HepG2 (cell line): Measurements from ENCODE around the gene FCMR. TPM values are rescaled to one million over a fixed set of nuclear protein-coding genes. Genes with fewer than 3 reads are reported as not detected.

Experiments used
- ATAC-seq: fragments of 200-7000 bp; cut with Tn5 transposase; 3 replicates; pipeline ENCODE4 v1.9.1; 2020; ENCODE audit warnings: mild to moderate bottlenecking, moderate library complexity
- BruUV-seq: library from RNA; stranded (reverse); fragments of 400-500 nt; replicated peaks from 2 replicates; lab custom pipeline; 2021; lab: Mats Ljungman, UMichigan
- CTCF ChIA-PET: fragments of 300-600 bp; formaldehyde crosslinking; extraction: SDS; loops from one replicate; lab custom pipeline; 2021; ENCODE audit warnings: low total read pairs, inconsistent platforms, low intra/inter-chr PET ratio; lab: Yijun Ruan, JAX
- POLR2A ChIA-PET: fragments of 350-600 bp; sonication (Branson Sonifier 250); formaldehyde crosslinking; loops from one replicate; lab custom pipeline; 2020; ENCODE audit warnings: antibody characterized with exemption, inconsistent platforms; lab: Yijun Ruan, JAX
- DNase-seq: peaks from one replicate; pipeline ENCODE4 v3.0.0-alpha.2; 2015; ENCODE audit warnings: low spot score
- FAIRE-seq: peaks from 3 replicates; lab custom pipeline; 2011; peaks lifted over from hg19 to GRCh38; lab: Jason Lieb, UNC
- H2AFZ ChIP-seq: one replicate; pipeline ENCODE4 v1.6.1; 2011; ENCODE audit warnings: low read length, inconsistent platforms
- H3K27ac ChIP-seq: fragments of 300-600 bp; 3 replicates; pipeline ENCODE4 v1.8.0; 2011; ENCODE audit warnings: mixed run types, mild to moderate bottlenecking, mixed read lengths, low read length, inconsistent platforms; ENCODE audit not compliant: insufficient read depth; ENCODE audit errors: extremely low read length
- H3K27me3 ChIP-seq, 2 experiments: fragments of 200-600 bp in 1 of 2; 2 replicates in 1 of 2; 3 replicates in 1 of 2; pipeline versions ENCODE4 v1.6.0 to v1.8.0; 2011; ENCODE audit warnings: low read length in 2 of 2, mild to moderate bottlenecking in 2 of 2, moderate library complexity in 2 of 2, inconsistent platforms in 1 of 2; ENCODE audit not compliant: insufficient read depth in 2 of 2, control insufficient read depth in 1 of 2
- H3K36me3 ChIP-seq, 2 experiments: fragments of 200-600 bp in 1 of 2; replicated peaks in 1 of 2; 2 replicates in 1 of 2; 3 replicates in 1 of 2; pipeline versions ENCODE4 v1.5.1 to v1.8.0; 2011; ENCODE audit warnings: low read length in 2 of 2, inconsistent platforms in 1 of 2; ENCODE audit not compliant: insufficient read depth in 2 of 2, control insufficient read depth in 1 of 2
- H3K4me1 ChIP-seq: 2 replicates; pipeline ENCODE4 v1.5.1; 2012; ENCODE audit warnings: low read length, inconsistent platforms; ENCODE audit not compliant: insufficient read depth
- H3K4me2 ChIP-seq: 2 replicates; pipeline ENCODE4 v1.6.0; 2011; ENCODE audit warnings: low read depth, low read length, inconsistent platforms
- H3K4me3 ChIP-seq, 3 experiments: fragments of 200-600 bp in 1 of 3; sonication (generic), shearing (Covaris generic) in 1 of 3; replicated peaks in 1 of 3; 2 replicates each; pipeline ENCODE4 v1.5.1; 2011 to 2016; ENCODE audit warnings: low read length in 3 of 3, inconsistent platforms in 2 of 3, low read depth in 2 of 3, mild to moderate bottlenecking in 2 of 3, control low read depth in 1 of 3, mixed read lengths in 1 of 3; ENCODE audit not compliant: insufficient read depth in 1 of 3
- H3K79me2 ChIP-seq: one replicate; pipeline ENCODE4 v1.6.1; 2011; ENCODE audit warnings: low read length, inconsistent platforms; ENCODE audit not compliant: insufficient read depth
- H3K9ac ChIP-seq: 2 replicates; pipeline ENCODE4 v1.6.0; 2011; ENCODE audit warnings: mild to moderate bottlenecking, low read depth, low read length, inconsistent platforms; ENCODE audit not compliant: insufficient read depth
- H3K9me3 ChIP-seq: 2 replicates; pipeline ENCODE4 v1.5.1; 2012; ENCODE audit warnings: mild to moderate bottlenecking, low read length
- H4K20me1 ChIP-seq: 2 replicates; pipeline ENCODE4 v1.6.0; 2011; ENCODE audit warnings: inconsistent platforms, mild to moderate bottlenecking, low read length, moderate library complexity; ENCODE audit not compliant: insufficient read depth
- ATF1 ChIP-seq: IDR thresholded peaks from 2 replicates; pipeline ENCODE4 v1.6.1; 2016; ENCODE audit warnings: mild to moderate bottlenecking, control low read depth
- CREB1 ChIP-seq, 2 experiments: fragments of 450-650 bp in 1 of 2; IDR thresholded peaks; 2 replicates each; pipeline ENCODE4 v1.6.1; 2016 to 2017; ENCODE audit warnings: control low read depth in 1 of 2, mild to moderate bottlenecking in 1 of 2, missing compliant biosample characterization in 1 of 2, missing genetic modification characterization in 1 of 2
- ESRRA ChIP-seq: sonication (generic); formaldehyde crosslinking; IDR thresholded peaks from 2 replicates; pipeline ENCODE4 v1.5.1; 2020; ENCODE audit warnings: mild to moderate bottlenecking, low read depth, missing genetic modification reagents
- FIP1L1 ChIP-seq: fragments of 200-400 bp; formaldehyde crosslinking; IDR thresholded peaks from 2 replicates; pipeline ENCODE4 v1.6.1; 2018; ENCODE audit warnings: low read depth, mild to moderate bottlenecking, low read length, moderate library complexity, borderline replicate concordance; ENCODE audit not compliant: insufficient read depth
- NFE2L2 ChIP-seq: fragments of 150-350 bp; IDR thresholded peaks from 2 replicates; pipeline ENCODE4 v1.6.1; 2014; ENCODE audit warnings: low read length
- PITX1 ChIP-seq: sonication (generic); formaldehyde crosslinking; IDR thresholded peaks from 2 replicates; pipeline ENCODE4 v1.5.1; 2020; ENCODE audit warnings: mild to moderate bottlenecking, missing genetic modification reagents
- SMAD3 ChIP-seq: sonication (generic); formaldehyde crosslinking; IDR thresholded peaks from 2 replicates; pipeline ENCODE4 v1.4.0; 2020; ENCODE audit warnings: missing genetic modification reagents
- TOE1 ChIP-seq: sonication (generic); formaldehyde crosslinking; IDR thresholded peaks from 2 replicates; pipeline ENCODE4 v1.4.0; 2020; ENCODE audit warnings: mild to moderate bottlenecking, missing genetic modification reagents
- ZNF451 ChIP-seq: sonication (generic); formaldehyde crosslinking; IDR thresholded peaks from 2 replicates; pipeline ENCODE4 v1.5.0; 2020; ENCODE audit warnings: mild to moderate bottlenecking, missing genetic modification reagents
- ZNF468 ChIP-seq: sonication (generic); formaldehyde crosslinking; IDR thresholded peaks from 2 replicates; pipeline ENCODE4 v1.8.0; 2022; ENCODE audit warnings: mild to moderate bottlenecking, moderate library complexity, missing genetic modification reagents
- ZSCAN29 ChIP-seq: sonication (generic); formaldehyde crosslinking; conservative IDR thresholded peaks from 2 replicates; pipeline ENCODE4 v1.4.0; 2020; ENCODE audit warnings: mild to moderate bottlenecking, missing genetic modification reagents
- WGBS: methylation state at CpG from one replicate; pipeline ENCODE4 v1.1.6; 2017; ENCODE audit warnings: low lambda C conversion rate; 5-methylcytosine and 5-hydroxymethylcytosine counted together
- in situ Hi-C: cut with HindIII; loops from 2 replicates; pipeline ENCODE4 v1.10.0; 2017; ENCODE audit warnings: low pct_unique_long_range_greater_than_20kb; ENCODE audit not compliant: extremely low pct_ligation_motif_present
- intact Hi-C: fragments of 100-400 bp; cut with micrococcal nuclease; formaldehyde crosslinking; loops from one replicate; pipeline ENCODE4 v1.10.0; 2022; ENCODE audit not compliant: unreplicated experiment
- polyA plus RNA-seq, 8 experiments: library from polyadenylated mRNA; depleted of rRNA in 3 of 8; stranded (reverse) in 7 of 8; unstranded in 1 of 8; fragments of >200 nt; fragmentation: Illumina TruSeq in 4 of 8; extraction: Trizol in 4 of 8; gene quantifications; 2 replicates each; pipeline versions ENCODE4 v1.2.1 to v1.2.3, GENCODE V29; 2011 to 2016; ENCODE audit warnings: low read depth in 4 of 8, missing spikeins in 1 of 8, mixed read lengths in 1 of 8; ENCODE audit not compliant: insufficient read depth in 1 of 8
- total RNA-seq, 5 experiments: library from RNA; depleted of rRNA; stranded (reverse); fragments of >200 nt; fragmentation: Illumina TruSeq; extraction: Trizol; gene quantifications; 2 replicates each; pipeline ENCODE4 v1.2.3, GENCODE V29; 2016; ENCODE audit warnings: low read depth in 1 of 5

Gene FCMR
- total and polyA plus RNA-seq, 2 of the 13 experiments (the other 11 are each of a cell fraction or from before 2014, with no cell fraction given), result not detected

DNA sequence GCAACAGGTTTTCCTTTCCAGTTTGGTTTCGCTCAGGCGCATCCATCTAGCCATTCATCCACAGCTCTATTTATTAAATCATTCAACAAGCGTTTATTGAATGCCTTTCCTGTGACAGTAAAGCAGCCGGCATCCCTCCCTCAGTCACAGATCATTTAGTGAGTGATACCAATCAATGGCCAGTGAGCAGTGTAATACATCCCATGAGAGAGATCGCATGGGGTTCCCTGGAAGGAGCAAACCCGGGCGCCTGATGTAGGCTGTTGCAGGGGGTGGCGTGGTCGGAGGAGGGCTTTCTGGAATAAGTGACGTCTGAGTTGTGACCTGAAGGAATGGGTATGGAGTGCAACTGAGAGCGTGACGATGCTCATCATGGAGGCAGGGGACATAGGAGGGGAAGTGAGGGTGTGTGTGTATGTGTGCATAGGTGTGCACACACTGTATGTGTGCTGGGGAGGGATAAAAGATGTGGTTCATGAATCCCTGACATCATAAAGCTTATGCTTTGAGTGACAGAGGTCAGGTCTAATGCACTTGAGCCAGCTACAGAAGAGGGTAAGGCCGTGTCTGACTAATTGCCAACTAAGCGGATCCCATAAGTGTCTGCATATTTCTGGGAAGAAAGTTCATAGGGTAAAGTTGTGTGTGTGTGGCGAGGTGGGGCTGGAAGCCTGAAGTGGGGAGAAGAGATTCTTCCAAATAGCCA, 6.6 kb downstream of the FCMR start:
- Histone ChIP-seq H4K20me1 (no peaks in the 10 kb centered on the region), H3K27me3 (peaks cover 3 to 29% of the 10 kb centered on the region in 2 experiments), H3K4me1 (no peaks in the 10 kb centered on the region), H3K27ac (no peak overlapping the region), H3K4me3 (no peak overlapping the region), H2AFZ (no peak overlapping the region), H3K79me2 (no peaks in the 10 kb centered on the region), H3K9me3 (no peaks in the 10 kb centered on the region), H3K36me3 (no peaks in the 10 kb centered on the region), H3K9ac (no peak overlapping the region), H3K4me2 (no peak overlapping the region)
- no peak for DNase-seq
- no peak for ATAC-seq
- CTCF ChIA-PET, result no interaction called here
- BruUV-seq, result no TSS peak
- intact Hi-C loops (no loop called here), in situ Hi-C loops (loop anchor here (25.0 kb wide), 1 partner anchor 278 kb away; the partner anchor contains the start of gene DYRK3)
- 34% methylated on average over 15 of the region's 15 CpGs for WGBS
- TF ChIP-seq PITX1 (CRISPR knock-in tag), result no peak
- peak; percentile 21; the same call in 1 of the 2 replicates for TF ChIP-seq CREB1 (IDR thresholded peaks at IDR 0.05)
- no peak for TF ChIP-seq CREB1 (CRISPR knock-in tag; IDR thresholded peaks at IDR 0.05)
- POLR2A ChIA-PET, result no interaction called here
- FAIRE-seq, result no peak

DNA sequence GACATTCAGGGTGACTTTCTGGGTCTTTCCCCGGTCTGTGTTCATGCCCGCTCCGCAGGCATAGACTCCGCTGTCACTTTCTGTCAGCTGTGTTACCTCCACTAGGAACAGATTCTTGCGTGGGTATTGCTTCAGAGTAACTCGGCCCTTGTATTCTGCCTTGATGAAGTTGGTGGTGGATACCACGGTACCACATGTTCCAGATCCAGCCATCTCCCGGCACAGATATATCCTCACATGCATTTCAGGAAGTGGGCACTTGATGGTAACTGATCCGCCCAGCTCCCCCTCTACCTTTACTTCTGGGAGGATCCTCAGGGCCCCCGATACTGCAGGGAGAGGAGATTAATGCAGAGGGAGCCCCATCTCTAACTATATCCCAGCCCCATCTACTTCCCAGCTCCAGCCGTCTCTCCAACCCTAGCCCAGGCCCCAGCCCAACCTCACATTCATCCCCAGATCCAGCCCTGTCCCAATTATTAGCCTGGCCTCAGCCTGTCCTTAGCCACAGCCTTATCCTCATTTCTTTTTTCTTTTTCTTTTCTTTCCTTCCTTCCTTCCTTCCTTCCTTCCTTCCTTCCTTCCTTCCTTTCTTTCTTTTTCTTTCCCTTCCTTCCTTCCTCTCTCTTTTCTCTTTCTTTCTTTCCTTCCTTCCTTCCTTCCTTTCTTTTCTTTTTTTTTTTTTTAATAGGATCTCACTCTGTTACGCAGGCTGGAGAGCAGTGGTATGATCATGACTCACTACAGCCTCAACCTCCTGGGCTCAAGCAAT, 7.8 kb downstream of the FCMR start:
- intact Hi-C loops, result loop anchor here (2.0 to 5.0 kb wide), 3 partner anchors 47 to 179 kb away; partner anchors contain the start of gene IL20
- in situ Hi-C loops, result loop anchor here (5.0 to 25.0 kb wide), 2 partner anchors 177 to 277 kb away; partner anchors contain the start of gene DYRK3
- Histone ChIP-seq H3K4me2 (no peak overlapping the region), H2AFZ (no peak overlapping the region), H3K9me3 (no peaks in the 10 kb centered on the region), H3K4me3 (no peak overlapping the region), H4K20me1 (no peaks in the 10 kb centered on the region), H3K4me1 (no peaks in the 10 kb centered on the region), H3K79me2 (no peaks in the 10 kb centered on the region), H3K9ac (no peak overlapping the region), H3K27ac (no peak overlapping the region), H3K36me3 (no peaks in the 10 kb centered on the region), H3K27me3 (peaks cover 3 to 39% of the 10 kb centered on the region in 2 experiments)
- ATAC-seq, result no peak
- POLR2A ChIA-PET, result no interaction called here
- no peak for DNase-seq
- 20% methylated on average over 12 of the region's 12 CpGs for WGBS
- FAIRE-seq, result no peak
- CTCF ChIA-PET, result no interaction called here
- no TSS peak for BruUV-seq
- TF ChIP-seq SMAD3 (CRISPR knock-in tag) (no peak), TOE1 (CRISPR knock-in tag) (no peak), ESRRA (no peak), ZNF468 (CRISPR knock-in tag) (no peak), FIP1L1 (no peak), ATF1 (CRISPR knock-in tag) (no peak), ZNF451 (no peak), NFE2L2 (no peak), ZSCAN29 (no peak)
